ENCODE data around the gene RTN3. TPM values are rescaled to one million over a fixed set of nuclear protein-coding genes. Genes with fewer than 3 reads are reported as not detected.
A peak's percentile ranks its signal among the peaks of the same experiment; 100 is the strongest.

RTN3 gene
- total RNA-seq, 4 donors from 2014 or later: 47.9 to 132 (median 101) TPM

GRCh38 chr11:63749624-63750023 is 68.3 kb downstream of the RTN3 start:
- peaks cover 0 to 22% (median 0%) of the 10 kb centered on the region in 3 donors for H3K36me3 ChIP-seq
- H3K27ac ChIP-seq: no peak overlapping the region
- no peaks in the 10 kb centered on the region for H3K27me3 ChIP-seq
- DNase-seq: no peak
- H3K4me1 ChIP-seq: no peaks in the 10 kb centered on the region
- TF ChIP-seq POLR2A (IDR thresholded peaks at IDR 0.05): no peak
- TF ChIP-seq, protein P1, sequence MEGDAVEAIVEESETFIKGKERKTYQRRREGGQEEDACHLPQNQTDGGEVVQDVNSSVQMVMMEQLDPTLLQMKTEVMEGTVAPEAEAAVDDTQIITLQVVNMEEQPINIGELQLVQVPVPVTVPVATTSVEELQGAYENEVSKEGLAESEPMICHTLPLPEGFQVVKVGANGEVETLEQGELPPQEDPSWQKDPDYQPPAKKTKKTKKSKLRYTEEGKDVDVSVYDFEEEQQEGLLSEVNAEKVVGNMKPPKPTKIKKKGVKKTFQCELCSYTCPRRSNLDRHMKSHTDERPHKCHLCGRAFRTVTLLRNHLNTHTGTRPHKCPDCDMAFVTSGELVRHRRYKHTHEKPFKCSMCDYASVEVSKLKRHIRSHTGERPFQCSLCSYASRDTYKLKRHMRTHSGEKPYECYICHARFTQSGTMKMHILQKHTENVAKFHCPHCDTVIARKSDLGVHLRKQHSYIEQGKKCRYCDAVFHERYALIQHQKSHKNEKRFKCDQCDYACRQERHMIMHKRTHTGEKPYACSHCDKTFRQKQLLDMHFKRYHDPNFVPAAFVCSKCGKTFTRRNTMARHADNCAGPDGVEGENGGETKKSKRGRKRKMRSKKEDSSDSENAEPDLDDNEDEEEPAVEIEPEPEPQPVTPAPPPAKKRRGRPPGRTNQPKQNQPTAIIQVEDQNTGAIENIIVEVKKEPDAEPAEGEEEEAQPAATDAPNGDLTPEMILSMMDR (IDR thresholded peaks at IDR 0.05): no peak
- H3K4me3 ChIP-seq: no peak overlapping the region
- H3K9me3 ChIP-seq: no peaks in the 10 kb centered on the region

DNA sequence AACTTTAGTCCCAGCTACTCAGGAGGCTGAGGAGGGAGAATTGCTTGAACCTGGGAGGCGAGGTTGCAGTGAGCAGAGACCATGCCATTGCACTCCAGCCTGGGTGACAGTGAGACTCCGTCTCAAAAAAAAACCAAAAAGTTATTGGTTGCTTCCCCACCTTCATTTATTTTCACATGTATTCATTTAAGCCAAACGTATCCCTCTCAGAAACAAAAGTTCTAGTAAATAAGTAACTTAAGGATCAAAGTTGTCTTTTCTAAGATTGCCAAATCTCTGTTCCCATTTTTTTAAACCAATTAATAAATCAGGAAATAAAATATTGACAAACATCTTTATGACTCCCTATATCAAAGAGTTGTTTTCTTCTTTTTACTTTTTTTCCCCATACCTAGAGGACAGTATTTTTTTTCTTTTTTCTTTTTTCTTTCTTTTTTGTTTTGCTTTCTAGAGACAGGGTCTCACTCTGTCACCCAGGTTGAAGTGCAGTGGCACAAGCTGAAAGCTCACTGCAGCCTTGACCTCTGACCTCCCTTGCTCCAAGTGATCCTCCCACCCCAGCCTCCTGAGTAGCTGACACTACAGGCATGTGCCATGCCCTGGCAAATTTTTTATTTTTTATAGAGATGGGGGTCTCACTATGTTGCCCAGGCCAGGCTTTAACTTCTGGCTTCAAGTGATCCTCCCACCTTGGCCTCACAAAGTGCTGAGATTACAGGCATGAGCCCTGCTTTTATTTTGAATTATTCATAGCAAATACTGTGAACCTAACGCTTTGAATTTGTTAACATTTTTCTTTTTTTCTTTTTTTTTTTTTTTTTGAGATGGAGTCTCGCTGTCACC is 75.8 kb downstream of the RTN3 start:
- Histone ChIP-seq H3K4me3 (no peak overlapping the region), H3K36me3 (peaks cover 0 to 26% (median 0%) of the 10 kb centered on the region in 3 donors), H3K9me3 (no peaks in the 10 kb centered on the region), H3K27ac (no peak overlapping the region), H3K4me1 (no peaks in the 10 kb centered on the region), H3K27me3 (no peaks in the 10 kb centered on the region)
- DNase-seq: no peak
- no peak for TF ChIP-seq POLR2A (IDR thresholded peaks at IDR 0.05)
- TF ChIP-seq, protein P1 (IDR thresholded peaks at IDR 0.05): no peak

- peaks cover 0 to 24% (median 0%) of the 10 kb centered on the region in 3 donors for H3K36me3 ChIP-seq
- DNase-seq: no peak
- H3K4me1 ChIP-seq: peaks cover 0 to 29% (median 3%) of the 10 kb centered on the region in 4 donors
- no peak overlapping the region for H3K27ac ChIP-seq
- no peaks in the 10 kb centered on the region for H3K27me3 ChIP-seq
- H3K4me3 ChIP-seq: no peak overlapping the region
- TF ChIP-seq, protein P1 (IDR thresholded peaks at IDR 0.05): no peak
- no peak for TF ChIP-seq POLR2A (IDR thresholded peaks at IDR 0.05)
- H3K9me3 ChIP-seq: no peaks in the 10 kb centered on the region
Measured at GRCh38 chr11:63760487-63761079, 79.3 kb downstream of the RTN3 start.

DNA sequence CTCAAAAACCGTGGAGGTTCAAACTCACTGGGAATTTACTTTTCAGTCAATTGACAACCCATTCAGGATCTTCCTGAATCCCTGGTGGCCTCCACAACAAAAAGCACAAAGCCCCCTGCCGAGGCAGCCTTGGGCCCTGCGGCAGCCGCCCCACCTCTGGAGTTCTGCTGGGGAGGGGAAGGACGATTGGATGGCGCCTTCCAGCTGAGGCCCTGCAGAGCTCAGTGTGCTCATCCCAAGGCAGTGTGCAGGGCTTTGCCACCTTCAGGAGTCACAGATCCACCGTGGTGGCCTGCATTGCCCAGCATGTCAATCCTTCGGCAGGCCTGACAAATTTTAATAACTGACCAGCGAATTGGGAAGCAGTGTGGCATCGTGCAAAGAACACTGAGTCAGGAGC is 79.9 kb downstream of the RTN3 start:
- no peaks in the 10 kb centered on the region for H3K9me3 ChIP-seq
- peaks cover 0 to 19% (median 0%) of the 10 kb centered on the region in 3 donors for H3K36me3 ChIP-seq
- H3K4me1 ChIP-seq: peaks cover 0 to 35% (median 3%) of the 10 kb centered on the region in 4 donors
- no peaks in the 10 kb centered on the region for H3K27me3 ChIP-seq
- no peak overlapping the region for H3K27ac ChIP-seq
- TF ChIP-seq, protein P1 (IDR thresholded peaks at IDR 0.05): no peak
- no peak for TF ChIP-seq POLR2A (IDR thresholded peaks at IDR 0.05)
- H3K4me3 ChIP-seq: no peak overlapping the region
- no peak for DNase-seq

GRCh38 chr11:63761931-63762653 is 80.8 kb downstream of the RTN3 start:
- Histone ChIP-seq H3K4me1 (peaks cover 0 to 44% (median 4%) of the 10 kb centered on the region in 4 donors), H3K36me3 (peaks cover 0 to 17% (median 0%) of the 10 kb centered on the region in 3 donors), H3K27me3 (no peaks in the 10 kb centered on the region), H3K27ac (peak overlapping the region in 2 of 4 donors; percentile 49 to 62), H3K4me3 (peak overlapping the region in 2 of 4 donors; percentile 45 to 48), H3K9me3 (no peaks in the 10 kb centered on the region)
- no peak for TF ChIP-seq POLR2A (IDR thresholded peaks at IDR 0.05)
- TF ChIP-seq, protein P1 (IDR thresholded peaks at IDR 0.05): no peak
- DNase-seq: no peak
